ENCODE results near the gene DUSP22.

Gene DUSP22

GRCh38 chr6:296151-297122 is 4.2 kb downstream of the DUSP22 start:
- no peak for DNase-seq (ENCODE audit: low read depth in 2 of 2)

- no peak for DNase-seq (ENCODE audit: low read depth in 2 of 2)
Measured at GRCh38 chr6:297571-298232, 5.4 kb downstream of the DUSP22 start.

DNA sequence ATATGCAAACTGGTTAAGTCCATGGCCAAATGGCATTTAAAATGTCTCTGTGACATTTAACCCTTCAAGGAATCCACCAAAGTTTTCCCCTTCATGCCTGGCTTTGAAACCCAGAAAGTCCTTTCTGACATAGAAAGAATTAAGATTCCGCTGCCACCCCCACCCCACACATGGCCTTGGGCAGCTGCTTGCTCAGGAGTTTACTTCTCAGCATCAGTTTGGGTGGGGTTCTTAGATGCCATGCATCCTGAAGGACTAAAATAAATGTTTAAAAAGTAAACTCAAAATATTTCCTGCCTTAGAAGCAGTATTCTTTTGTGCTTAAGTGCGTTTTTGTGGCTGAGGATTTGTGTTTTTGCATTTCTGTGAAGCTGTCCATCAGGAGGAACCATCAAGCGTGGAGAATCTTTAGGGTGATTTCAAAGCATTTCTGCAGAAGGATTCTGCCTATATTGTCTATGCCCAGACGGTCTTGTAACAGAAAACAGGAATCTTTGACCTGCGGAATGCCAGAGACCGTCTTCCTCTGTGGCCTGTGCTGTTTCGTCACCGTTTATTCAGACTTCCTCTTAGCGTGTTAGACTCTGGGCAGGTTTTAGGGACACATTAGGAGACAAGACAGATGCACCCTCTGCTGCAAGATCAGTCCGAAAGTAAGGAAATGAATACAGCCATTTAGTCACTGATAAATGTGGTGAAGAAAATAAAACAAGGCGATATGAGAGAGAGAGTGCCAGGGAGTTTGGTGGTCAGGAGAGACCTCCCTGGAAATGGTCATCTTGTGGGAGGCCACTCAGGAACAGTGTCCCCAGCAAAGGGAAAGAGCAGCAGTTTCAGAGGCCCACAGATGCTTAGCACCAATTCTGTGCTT is 6.2 kb downstream of the DUSP22 start:
- DNase-seq (ENCODE audit: low read depth in 2 of 2) = no peak

DNA sequence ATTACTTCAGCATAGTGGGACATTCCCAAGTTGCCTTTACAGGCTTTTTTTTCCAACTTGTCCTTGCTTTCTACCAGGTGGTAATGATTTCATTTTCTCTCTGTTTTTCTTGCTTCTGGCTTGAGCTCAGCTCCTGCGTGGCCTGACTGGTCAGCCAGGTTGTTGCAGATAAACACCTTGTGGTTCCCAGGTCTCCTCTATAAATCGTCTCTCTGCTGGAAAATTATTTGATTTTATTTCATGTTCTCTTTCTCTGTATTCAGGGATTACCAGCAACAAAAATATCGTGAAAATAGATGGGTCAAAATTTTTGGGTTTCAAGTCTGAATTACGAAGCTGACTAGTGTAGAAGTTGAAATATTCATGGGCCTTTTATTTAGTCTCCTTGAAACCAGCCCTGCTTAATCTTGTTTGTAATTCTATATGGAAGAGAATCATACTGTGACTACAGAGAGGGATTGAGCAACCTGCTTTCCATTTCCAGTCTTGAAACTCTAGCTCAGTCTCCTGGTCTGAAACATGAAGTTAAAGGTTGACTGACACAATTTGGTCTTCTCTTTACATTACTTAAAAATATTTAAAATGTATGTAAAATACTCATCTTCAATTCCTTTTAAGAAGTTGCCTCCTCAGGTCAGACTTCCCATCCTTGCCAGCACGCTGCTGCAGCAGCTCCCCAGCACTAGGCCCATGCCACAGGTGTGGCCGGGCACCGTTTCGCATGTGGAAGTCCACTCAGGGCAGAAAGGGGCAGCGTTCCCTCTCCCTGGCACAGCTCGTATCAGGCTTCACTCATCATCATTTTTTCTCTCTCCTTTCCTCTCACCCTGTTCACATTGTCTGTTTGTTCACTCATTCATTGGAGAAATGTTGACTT is 7.1 kb downstream of the DUSP22 start:
- no peak for DNase-seq (ENCODE audit: low read depth in 2 of 2)

DNA sequence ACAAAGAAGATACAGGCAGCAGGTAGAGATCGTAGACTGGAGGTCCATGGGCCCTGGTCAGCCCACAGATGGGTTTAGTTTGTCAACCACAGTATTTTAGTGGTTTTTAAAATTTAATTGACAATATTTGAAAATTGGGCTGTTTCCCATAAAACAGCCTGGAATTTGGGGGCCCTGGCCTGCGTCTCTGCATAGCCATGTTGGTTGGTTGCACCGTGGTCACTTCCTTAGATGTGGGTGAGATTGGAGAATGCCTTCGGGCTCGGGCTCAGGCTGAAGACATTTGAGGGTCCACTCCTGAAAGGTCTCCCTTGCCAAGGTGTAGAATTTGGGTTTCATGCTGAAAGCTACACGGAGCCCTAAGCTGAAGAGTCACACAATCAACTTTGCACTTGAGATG is 7.7 kb downstream of the DUSP22 start:
- DNase-seq (ENCODE audit: low read depth in 2 of 2) = no peak

DNA sequence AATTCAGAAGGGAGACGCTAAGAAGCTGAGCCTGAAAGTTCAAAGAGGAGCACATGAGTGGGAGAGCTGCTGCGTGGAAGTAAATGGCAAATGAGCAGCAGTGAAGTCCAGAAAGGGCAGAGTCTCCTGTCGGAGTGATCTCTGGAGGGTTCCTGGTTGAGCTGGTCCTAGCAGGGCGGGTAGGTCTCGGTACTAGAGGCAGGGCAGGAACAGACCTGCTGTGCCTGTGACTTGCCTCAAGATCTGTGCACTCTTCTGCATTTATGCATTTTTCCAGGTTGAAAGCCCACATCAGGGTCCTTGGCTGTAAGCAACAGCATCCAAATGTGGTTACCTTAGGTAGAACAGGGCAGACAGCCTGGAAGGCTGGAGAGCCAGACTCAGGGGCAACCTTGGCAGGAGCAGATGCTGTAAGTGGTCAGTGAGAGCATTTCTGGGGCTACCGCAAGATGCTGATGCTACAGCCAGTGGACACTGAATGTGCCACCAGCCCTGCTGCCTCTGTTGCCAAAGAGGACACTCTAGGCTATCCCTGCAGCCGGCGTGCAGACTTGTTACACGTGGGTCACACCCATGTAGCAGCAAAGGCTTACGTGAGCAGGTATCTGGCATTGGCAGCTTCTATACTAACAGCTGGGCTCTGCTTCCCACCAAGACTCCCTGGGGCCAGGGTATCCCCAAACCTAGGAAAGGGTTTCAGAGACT is 8.4 kb downstream of the DUSP22 start:
- no peak for DNase-seq (ENCODE audit: low read depth in 2 of 2)

DNA sequence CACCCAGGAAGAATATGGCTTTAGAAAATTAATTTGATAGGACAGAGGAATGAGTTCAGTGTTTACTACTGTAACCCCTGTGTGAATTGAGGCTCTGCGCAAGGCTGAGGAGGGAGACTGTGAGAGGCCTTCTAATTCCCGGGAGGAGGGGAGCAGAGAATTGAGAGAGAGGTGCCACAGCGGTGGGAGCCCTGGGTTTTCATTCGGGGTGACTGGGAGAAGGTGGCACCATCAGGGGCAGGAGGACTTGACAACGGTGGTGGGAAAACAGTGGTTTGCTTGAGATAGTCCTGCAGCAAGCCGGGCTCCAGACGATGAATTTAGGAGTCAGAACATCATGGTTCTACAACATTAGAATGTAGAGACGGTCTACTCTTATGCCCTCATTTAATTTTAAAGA is 9.2 kb downstream of the DUSP22 start:
- no peak for DNase-seq (ENCODE audit: low read depth in 2 of 2)

GRCh38 chr6:301929-302705 is 9.8 kb downstream of the DUSP22 start:
- DNase-seq (ENCODE audit: low read depth in 2 of 2) = no peak

DNA sequence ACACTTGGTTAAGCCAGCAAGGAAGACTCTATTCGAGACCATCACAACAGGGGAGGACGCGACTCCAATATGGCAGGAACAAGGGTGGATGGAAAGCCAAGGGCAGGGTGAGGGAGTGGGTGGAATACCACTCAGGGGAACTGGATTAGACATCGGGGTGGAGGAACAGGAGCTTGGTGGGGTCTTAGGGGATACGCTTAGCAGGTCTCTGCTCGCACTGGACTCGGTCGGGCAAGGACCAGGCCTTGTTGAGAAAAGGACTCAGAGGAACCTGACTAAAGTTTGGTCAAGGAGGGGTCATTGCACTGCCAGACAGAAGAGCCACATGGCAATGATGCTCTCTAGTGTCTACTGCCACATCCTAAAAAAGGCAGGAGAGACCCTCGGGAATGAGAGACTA is 10.5 kb downstream of the DUSP22 start:
- no peak for DNase-seq (ENCODE audit: low read depth in 2 of 2)

DNA sequence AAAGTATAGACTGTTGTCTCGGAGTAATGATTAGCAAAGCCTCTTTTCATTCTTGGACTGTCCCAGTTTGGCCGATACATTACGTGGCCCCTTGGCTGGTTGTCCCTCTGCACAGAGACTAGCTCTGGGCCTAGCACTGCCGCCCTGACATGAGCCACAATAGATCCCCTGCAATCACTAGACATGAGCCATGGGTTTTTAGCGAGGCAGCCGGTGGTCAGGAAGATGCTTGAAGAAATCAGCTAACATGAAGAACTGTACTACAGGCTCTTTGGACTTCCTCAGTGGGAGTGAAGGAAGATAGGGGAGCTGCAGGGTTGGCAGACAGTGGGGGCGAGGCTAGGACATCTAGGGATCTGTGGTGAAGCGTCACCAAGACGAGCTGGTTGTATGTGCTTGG is 11.0 kb downstream of the DUSP22 start:
- DNase-seq (ENCODE audit: low read depth in 2 of 2) = no peak

DNA sequence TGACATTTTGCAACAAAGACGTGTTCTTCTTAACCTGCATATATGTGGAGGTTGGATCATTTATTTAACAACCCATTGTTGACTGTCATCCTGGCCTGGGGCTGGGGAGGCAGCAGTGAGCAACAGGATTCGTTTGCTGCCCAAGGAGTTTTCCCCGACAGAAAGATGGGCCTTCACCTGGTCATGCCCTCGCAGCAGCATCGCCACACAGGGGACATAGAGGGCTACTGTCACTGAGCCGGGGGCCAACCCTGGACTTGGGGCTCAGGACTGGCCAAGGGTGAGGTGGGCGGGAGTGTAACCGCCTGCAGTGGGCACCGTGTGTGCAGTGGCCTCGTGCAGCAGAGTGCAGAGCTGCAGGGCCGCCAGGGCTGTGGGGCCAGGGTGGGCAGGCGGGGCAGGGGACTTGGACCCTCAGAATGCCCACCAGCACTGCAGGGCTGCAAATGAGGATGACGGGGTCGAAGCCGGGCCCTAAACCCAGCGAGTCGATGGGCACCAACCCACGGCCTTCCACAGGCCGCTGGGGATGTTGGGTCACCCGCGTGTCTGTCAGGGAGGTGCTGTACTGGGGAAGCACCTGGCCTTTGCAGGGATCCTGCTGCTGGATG is 11.8 kb downstream of the DUSP22 start:
- no peak for DNase-seq (ENCODE audit: low read depth in 2 of 2)

DNA sequence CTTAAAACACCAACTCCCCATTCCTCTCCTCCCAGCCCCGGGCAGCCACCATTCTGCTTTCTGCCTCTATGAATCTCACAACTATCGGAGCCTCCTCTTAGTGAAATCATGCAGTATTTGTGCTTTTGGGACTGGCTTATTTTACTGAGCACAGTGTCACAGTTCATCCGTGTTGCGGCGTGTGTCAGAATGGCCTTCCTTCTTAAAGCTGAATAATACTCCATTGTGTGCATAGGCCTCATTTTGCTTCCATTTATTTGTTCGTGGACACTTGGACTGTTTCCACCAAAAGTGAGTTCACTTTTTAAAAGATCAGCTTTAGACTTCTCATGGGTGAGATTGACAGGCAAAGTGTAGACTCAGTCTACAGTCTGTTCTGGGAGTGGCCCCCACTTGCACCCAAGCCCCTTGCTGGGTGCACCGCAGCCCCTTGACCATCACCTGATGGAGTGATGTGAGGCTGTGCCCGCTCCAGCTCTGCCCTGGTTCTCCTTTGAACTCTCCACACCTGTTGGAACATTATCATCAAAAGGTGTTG is 12.6 kb downstream of the DUSP22 start:
- DNase-seq (ENCODE audit: low read depth in 2 of 2) = no peak

- DNase-seq (ENCODE audit: low read depth in 2 of 2) = no peak
Measured at GRCh38 chr6:305371-306206, 13.3 kb downstream of the DUSP22 start.

GRCh38 chr6:306641-307061 is 14.4 kb downstream of the DUSP22 start:
- DNase-seq (ENCODE audit: low read depth in 2 of 2) = no peak

- no peak for DNase-seq (ENCODE audit: low read depth in 2 of 2)
Measured at GRCh38 chr6:307065-307814, 15.0 kb downstream of the DUSP22 start.

DNA sequence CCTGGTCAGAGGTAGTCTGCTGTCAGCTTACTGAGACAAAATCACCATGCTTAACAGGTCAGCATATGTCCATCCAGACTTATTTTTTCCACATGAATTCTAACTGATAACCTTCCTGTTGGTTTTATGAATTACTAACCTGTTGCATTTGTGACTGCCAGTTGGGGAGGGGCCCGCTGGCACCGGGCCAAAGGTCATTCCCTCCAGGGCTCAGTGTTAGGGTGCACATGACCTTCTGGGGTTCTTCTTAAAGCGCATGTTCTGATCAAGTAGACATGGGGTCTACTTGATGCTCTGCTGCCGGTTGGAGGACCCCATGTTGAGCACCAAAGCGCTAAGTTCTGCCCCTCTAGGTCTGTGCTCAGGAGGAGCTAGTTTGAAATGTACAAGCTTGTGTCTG is 15.6 kb downstream of the DUSP22 start:
- no peak for DNase-seq (ENCODE audit: low read depth in 2 of 2)

DNA sequence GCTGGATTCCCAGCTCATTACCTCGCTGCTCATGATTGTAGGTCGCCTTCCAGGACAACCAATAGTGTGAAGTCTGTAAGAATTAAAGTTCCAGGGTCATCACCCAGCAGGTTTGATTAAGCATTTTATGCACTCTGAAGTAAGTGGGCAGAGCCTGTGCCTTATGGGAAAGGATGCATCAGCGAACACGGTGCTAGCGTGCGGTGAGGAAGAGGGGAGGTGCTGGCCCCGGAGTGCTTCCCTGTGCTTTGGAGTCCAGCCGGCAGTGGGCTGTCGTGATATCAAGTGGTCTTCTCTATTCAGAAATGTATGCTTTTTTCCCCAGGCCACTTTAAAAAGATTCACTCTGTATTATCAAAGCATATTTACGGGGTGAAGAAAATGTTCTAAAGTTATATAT is 16.0 kb downstream of the DUSP22 start:
- DNase-seq (ENCODE audit: low read depth in 2 of 2) = no peak

Measured in stimulated activated CD8-positive, alpha-beta memory T cell treated with anti-CD3 and anti-CD28 coated beads, Interleukin-2, amount 100 ng/mL, for 1 hour (primary cell).